Activated B cell treated with CpG ODN at 0.5 μM for 24 hours (primary cell): Measurements from ENCODE around the gene XYLT1. TPM values are rescaled to one million over a fixed set of nuclear protein-coding genes. Genes with fewer than 3 reads are reported as not detected.

Source experiments
- ATAC-seq: fragments of 200-7000 bp; cut with Tn5 transposase; one replicate; pipeline ENCODE4 v1.10.0; 2021; ENCODE audit warnings: low read depth, mild to moderate bottlenecking, moderate library complexity
- CTCF ChIA-PET: fragments of 350-600 bp; sonication (Branson Sonifier 250); formaldehyde crosslinking; loops from one replicate; lab custom pipeline; 2021; ENCODE audit warnings: antibody characterized with exemption; lab: Charles Lee
- POLR2A ChIA-PET: fragments of 350-600 bp; sonication (Branson Sonifier 250); formaldehyde crosslinking; loops from one replicate; lab custom pipeline; 2021; ENCODE audit warnings: antibody characterized with exemption; lab: Charles Lee
- DNase-seq: peaks from one replicate; pipeline ENCODE4 v3.0.0; 2022
- H3K27ac Mint-ChIP-seq: one replicate; pipeline ENCODE4 v1.8.0; 2020; ENCODE audit warnings: mixed read lengths
- H3K27me3 Mint-ChIP-seq: one replicate; pipeline ENCODE4 v1.8.0; 2021; ENCODE audit warnings: mixed read lengths
- H3K36me3 Mint-ChIP-seq: one replicate; pipeline ENCODE4 v1.8.0; 2021; ENCODE audit warnings: low read depth, mixed read lengths
- H3K4me1 Mint-ChIP-seq: one replicate; pipeline ENCODE4 v1.8.0; 2021; ENCODE audit warnings: mixed read lengths
- H3K4me3 Mint-ChIP-seq: one replicate; pipeline ENCODE4 v1.8.0; 2020; ENCODE audit warnings: mild to moderate bottlenecking, mixed read lengths
- H3K9me3 Mint-ChIP-seq: one replicate; pipeline ENCODE4 v1.8.0; 2020; ENCODE audit warnings: mixed read lengths
- intact Hi-C: fragments of 100-400 bp; cut with micrococcal nuclease; formaldehyde crosslinking; loops from one replicate; pipeline ENCODE4 v1.15.1; 2024
- total RNA-seq: library from RNA; stranded (reverse); gene quantifications from 2 replicates; pipeline ENCODE4 v1.2.3, GENCODE V29; 2022
- TF ChIP-seq, protein P1 (sequence below): fragments of 200-600 bp; IDR thresholded peaks from one replicate; pipeline ENCODE4 v1.8.0; 2022; ENCODE audit warnings: antibody characterized with exemption, mild to moderate bottlenecking

XYLT1 gene
- total RNA-seq, 1 donor from 2014 or later: 17.0 TPM

DNA sequence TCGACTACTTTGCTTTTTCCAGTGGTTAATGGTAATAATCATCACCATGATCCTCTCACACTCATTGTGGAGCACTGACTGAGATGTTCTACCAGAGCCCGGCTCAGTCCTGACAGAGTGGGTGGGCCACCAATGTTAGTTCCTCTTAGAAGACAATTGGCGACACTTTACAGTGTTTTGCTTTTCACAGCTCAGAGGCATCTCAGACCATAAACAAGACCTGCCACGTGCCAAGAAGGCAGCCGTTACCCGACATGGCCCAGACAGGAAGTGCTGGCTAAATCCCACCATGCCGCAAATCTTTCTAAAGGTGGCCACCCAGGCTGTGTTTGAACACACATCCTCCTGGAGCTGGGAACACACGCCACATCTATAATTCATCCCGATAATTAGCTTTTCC lies 103.7 kb downstream of the XYLT1 start:
- intact Hi-C loops: loop anchor here (1.0 kb wide), 1 partner anchor 49 kb away; no protein-coding TSS in a partner anchor
- Mint-ChIP-seq H3K27ac (peak overlapping the region; percentile 95), H3K4me1 (peaks cover 98% of the 10 kb centered on the region), H3K27me3 (no peaks in the 10 kb centered on the region), H3K9me3 (peaks cover 1% of the 10 kb centered on the region), H3K36me3 (no peaks in the 10 kb centered on the region), H3K4me3 (peak overlapping the region; percentile 59)
- ChIA-PET CTCF (interaction anchor here (0.8 to 2.4 kb wide), 3 partner anchors 8 to 101 kb away, joined by 3 to 9 read pairs (median 5); no protein-coding TSS in a partner anchor), POLR2A (interaction anchor here (1.2 to 2.3 kb wide), 6 partner anchors 11 to 65 kb away, joined by 4 to 26 read pairs (median 6); no protein-coding TSS in a partner anchor)
- TF ChIP-seq, protein P1, sequence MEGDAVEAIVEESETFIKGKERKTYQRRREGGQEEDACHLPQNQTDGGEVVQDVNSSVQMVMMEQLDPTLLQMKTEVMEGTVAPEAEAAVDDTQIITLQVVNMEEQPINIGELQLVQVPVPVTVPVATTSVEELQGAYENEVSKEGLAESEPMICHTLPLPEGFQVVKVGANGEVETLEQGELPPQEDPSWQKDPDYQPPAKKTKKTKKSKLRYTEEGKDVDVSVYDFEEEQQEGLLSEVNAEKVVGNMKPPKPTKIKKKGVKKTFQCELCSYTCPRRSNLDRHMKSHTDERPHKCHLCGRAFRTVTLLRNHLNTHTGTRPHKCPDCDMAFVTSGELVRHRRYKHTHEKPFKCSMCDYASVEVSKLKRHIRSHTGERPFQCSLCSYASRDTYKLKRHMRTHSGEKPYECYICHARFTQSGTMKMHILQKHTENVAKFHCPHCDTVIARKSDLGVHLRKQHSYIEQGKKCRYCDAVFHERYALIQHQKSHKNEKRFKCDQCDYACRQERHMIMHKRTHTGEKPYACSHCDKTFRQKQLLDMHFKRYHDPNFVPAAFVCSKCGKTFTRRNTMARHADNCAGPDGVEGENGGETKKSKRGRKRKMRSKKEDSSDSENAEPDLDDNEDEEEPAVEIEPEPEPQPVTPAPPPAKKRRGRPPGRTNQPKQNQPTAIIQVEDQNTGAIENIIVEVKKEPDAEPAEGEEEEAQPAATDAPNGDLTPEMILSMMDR: no peak
- peak; percentile 52 for ATAC-seq
- DNase-seq: no peak

DNA sequence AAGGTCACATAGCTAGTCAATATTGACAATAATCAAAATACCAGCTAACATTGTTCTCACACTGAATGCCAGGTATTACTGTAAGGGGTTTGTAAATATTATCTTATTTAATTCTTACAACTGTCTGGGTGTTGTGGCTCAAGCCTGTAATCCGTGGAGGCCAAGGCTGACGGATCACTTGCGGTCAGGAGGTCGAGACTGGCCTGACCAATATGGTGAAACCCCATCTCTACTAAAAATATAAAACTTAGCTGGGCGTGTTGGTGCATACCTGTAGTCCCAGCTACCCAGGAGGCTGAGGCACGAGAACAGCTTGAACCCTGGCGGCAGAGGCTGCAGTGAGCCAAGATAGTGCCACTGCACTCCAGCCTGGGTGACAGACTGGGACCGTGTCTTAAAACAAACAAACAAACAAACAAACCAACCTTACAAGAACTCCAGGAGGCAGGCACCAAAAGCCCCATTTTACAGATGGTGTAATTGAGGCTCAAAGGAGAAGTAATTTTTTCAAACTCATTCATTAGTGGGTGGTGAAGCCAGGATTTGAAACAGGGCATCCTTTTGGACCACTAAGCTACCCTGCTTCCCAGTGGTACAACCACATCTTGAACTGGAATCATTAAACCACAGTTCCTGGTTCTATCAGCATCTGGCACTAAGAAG lies 104.3 kb downstream of the XYLT1 start:
- ATAC-seq (no peak), DNase-seq (no peak)
- Mint-ChIP-seq H3K4me3 (no peak overlapping the region), H3K36me3 (no peaks in the 10 kb centered on the region), H3K27ac (peak overlapping the region; percentile 95), H3K27me3 (no peaks in the 10 kb centered on the region), H3K4me1 (peaks cover 98% of the 10 kb centered on the region), H3K9me3 (peaks cover 1% of the 10 kb centered on the region)
- ChIA-PET CTCF (interaction anchor here (0.7 to 2.4 kb wide), 5 partner anchors 9 to 213 kb away, joined by 3 to 9 read pairs (median 3); no protein-coding TSS in a partner anchor), POLR2A (interaction anchor here (0.5 to 2.3 kb wide), 10 partner anchors 11 to 376 kb away, joined by 4 to 26 read pairs (median 4); no protein-coding TSS in a partner anchor)
- TF ChIP-seq, protein P1: no peak
- intact Hi-C loops: no loop called here

DNA sequence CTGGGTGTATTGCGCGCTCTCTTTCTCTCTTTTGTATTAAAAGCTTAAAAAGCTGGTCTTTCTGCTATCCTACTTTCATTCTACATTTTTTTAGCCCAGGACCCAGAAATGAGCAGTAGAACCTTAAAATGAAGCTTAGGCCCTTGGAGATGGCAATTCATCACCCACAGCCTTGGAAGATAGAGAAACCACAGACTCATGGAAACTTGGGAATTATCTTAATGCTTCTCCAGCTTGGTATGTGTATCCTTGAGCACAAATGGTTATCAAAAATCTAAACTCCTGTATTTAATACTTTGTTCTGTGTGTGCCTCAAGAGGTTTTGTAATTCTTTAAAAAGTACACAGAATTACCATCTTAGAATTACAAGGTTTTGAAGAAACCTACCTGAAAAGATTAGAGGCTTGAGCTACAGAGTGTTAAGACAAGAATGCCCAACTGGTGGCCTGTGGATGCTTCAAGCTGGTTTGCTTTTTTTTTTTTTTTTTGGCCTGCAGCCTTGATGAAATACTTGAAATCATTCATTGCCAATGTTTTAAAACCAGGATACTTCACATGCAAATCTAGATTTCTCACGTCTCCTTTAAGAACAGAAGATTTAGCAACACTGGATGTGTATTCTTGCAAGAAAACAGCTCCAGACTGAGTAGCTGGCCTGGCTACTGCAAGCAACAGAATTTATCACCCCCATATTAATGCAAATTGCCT lies 105.0 kb downstream of the XYLT1 start:
- Mint-ChIP-seq H3K27me3 (no peaks in the 10 kb centered on the region), H3K4me3 (no peak overlapping the region), H3K9me3 (peaks cover 1% of the 10 kb centered on the region), H3K27ac (peak overlapping the region; percentile 95), H3K4me1 (peaks cover 98% of the 10 kb centered on the region), H3K36me3 (no peaks in the 10 kb centered on the region)
- intact Hi-C loops: loop anchor here (2.0 kb wide), 1 partner anchor 13 kb away; no protein-coding TSS in a partner anchor
- ChIA-PET POLR2A (interaction anchor here (0.5 to 1.2 kb wide), 7 partner anchors 12 to 375 kb away, joined by 4 to 9 read pairs (median 4); no protein-coding TSS in a partner anchor), CTCF (interaction anchor here (0.7 to 2.4 kb wide), 4 partner anchors 9 to 213 kb away, joined by 3 to 9 read pairs (median 4); no protein-coding TSS in a partner anchor)
- no peak for DNase-seq
- ATAC-seq: no peak
- TF ChIP-seq, protein P1: no peak

DNA sequence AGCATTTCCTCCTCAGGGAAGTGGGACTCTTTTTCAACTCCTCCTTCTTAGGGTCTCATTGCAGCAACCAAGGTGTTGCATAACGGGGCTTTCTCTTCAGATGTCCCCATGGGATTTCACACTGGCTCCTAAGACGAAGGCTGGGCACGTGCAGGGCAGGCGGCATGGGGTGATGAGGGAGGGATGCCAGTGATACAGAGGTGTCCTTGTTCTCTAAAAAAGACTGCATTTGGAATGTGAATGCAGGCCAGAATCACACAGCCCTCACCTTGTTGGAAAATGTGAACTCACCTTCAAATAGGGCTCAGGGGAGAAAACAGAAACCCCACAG lies 105.6 kb downstream of the XYLT1 start:
- TF ChIP-seq, protein P1: no peak
- POLR2A ChIA-PET: no interaction called here
- Mint-ChIP-seq H3K27me3 (no peaks in the 10 kb centered on the region), H3K9me3 (peaks cover 1% of the 10 kb centered on the region), H3K4me3 (no peak overlapping the region), H3K27ac (peak overlapping the region; percentile 51), H3K4me1 (peaks cover 98% of the 10 kb centered on the region), H3K36me3 (no peaks in the 10 kb centered on the region)
- DNase-seq: no peak
- ATAC-seq: no peak
- CTCF ChIA-PET: interaction anchor here (2.3 to 2.4 kb wide), 2 partner anchors 10 to 63 kb away, joined by 5 to 9 read pairs; no protein-coding TSS in a partner anchor
- intact Hi-C loops: loop anchor here (2.0 kb wide), 1 partner anchor 14 kb away; no protein-coding TSS in a partner anchor
